ENCODE results near the gene PIK3R5. TPM values are rescaled to one million over a fixed set of nuclear protein-coding genes. Genes with fewer than 3 reads are reported as not detected.
"Not testable (repeated sequence)": the region's sequence is repeated elsewhere in the genome, so short reads cannot be mapped to it uniquely, and the experiment has no call there.

PIK3R5 gene
- polyA plus RNA-seq, 1 donor from 2014 or later: not detected

DNA sequence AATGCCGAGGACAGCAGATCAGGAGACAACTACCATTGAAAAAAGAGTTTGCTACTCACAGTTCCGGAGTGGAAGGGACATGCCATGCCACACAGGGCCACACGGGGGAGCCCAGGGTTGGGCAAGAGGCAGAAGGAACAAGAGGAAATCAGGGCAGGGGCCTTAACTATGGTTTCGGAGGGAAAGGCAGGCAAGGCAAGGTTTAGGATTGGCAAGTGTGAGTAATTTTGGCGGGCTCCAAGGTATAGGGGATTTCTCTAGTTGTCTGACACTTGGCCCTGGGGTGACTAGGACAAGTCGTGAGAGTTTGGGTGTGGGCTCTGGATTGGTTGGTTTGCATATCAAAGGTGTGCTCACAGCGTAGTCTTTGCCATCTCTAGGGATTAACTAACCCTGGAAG is 28.8 kb upstream of the PIK3R5 start:
- no peak overlapping the region for H3K27ac ChIP-seq (ENCODE audit: low read length)
- no peaks in the 10 kb centered on the region for H3K9me2 ChIP-seq (ENCODE audit: insufficient read depth, low read length)
- H3K36me3 ChIP-seq (ENCODE audit: insufficient read depth, low read length): no peaks in the 10 kb centered on the region
- H3K27me3 ChIP-seq (ENCODE audit: insufficient read depth, low read depth, low read length): no peaks in the 10 kb centered on the region
- H3K79me2 ChIP-seq (replicated peaks; ENCODE audit: insufficient read depth, low read length): no peaks in the 10 kb centered on the region
- H4K20me1 ChIP-seq (ENCODE audit: insufficient read depth): no peaks in the 10 kb centered on the region
- H3K9me3 ChIP-seq (ENCODE audit: low read length): no peaks in the 10 kb centered on the region
- H3K4me3 ChIP-seq (ENCODE audit: low read length): no peak overlapping the region
- H3K9ac ChIP-seq (ENCODE audit: low read length): no peak overlapping the region
- no peaks in the 10 kb centered on the region for H3F3A ChIP-seq (ENCODE audit: insufficient read depth, low read length, poor library complexity, severe bottlenecking)
- TF ChIP-seq RAD21 (conservative IDR thresholded peaks at IDR 0.05) (peak; percentile 70), SMC3 (conservative IDR thresholded peaks at IDR 0.05; ENCODE audit: poor library complexity) (peak; percentile 73), MXI1 (conservative IDR thresholded peaks at IDR 0.05; ENCODE audit: poor library complexity, severe bottlenecking) (no peak)
- TF ChIP-seq, protein P1, sequence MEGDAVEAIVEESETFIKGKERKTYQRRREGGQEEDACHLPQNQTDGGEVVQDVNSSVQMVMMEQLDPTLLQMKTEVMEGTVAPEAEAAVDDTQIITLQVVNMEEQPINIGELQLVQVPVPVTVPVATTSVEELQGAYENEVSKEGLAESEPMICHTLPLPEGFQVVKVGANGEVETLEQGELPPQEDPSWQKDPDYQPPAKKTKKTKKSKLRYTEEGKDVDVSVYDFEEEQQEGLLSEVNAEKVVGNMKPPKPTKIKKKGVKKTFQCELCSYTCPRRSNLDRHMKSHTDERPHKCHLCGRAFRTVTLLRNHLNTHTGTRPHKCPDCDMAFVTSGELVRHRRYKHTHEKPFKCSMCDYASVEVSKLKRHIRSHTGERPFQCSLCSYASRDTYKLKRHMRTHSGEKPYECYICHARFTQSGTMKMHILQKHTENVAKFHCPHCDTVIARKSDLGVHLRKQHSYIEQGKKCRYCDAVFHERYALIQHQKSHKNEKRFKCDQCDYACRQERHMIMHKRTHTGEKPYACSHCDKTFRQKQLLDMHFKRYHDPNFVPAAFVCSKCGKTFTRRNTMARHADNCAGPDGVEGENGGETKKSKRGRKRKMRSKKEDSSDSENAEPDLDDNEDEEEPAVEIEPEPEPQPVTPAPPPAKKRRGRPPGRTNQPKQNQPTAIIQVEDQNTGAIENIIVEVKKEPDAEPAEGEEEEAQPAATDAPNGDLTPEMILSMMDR (IDR thresholded peaks at IDR 0.05; ENCODE audit: poor library complexity, severe bottlenecking): peak; percentile 62
- no peak overlapping the region for H3K4me2 ChIP-seq (ENCODE audit: low read length)
- H2AFZ ChIP-seq (ENCODE audit: low read depth, low read length): no peak overlapping the region

DNA sequence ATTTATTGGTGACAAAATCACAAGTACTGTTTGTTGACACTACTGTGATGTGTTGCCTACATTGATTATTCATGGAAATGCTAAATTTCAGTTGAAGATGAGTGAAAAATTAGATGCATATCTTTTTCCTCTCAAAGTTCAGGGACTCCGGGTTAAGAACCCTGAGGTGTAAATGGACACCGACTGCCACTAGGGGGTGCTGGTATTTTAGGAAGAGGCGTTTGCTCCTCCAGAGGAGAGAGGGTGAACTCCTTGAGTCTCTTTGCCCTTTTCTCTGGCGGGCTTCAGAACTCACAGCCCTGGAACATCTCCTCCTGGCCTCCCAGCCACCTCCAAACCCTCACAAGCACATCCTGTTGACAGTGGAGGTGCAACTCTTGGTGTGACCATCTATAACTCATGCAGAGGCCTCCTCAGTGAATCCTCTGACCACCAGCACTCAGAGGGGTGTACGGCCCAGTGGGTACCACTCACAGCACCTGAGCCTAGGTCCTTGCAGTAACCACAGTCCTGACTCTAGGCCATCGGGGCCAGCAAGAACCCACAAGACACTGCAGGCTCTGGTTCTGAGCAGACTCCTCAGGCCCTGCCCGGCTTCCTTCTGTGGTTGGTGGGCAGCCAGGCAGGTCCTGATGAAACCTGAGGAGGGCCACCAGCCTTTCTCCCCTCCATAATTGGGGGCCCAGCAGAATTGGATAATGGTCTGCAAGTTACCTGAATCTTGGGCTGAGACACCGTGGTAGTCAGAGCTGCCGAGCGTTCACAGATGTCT is 26.2 kb upstream of the PIK3R5 start:
- Histone ChIP-seq H3K4me2 (ENCODE audit: low read length) (no peak overlapping the region), H3K36me3 (ENCODE audit: insufficient read depth, low read length) (no peaks in the 10 kb centered on the region), H3K27ac (ENCODE audit: low read length) (no peak overlapping the region), H3K9me3 (ENCODE audit: low read length) (no peaks in the 10 kb centered on the region), H3K27me3 (ENCODE audit: insufficient read depth, low read depth, low read length) (no peaks in the 10 kb centered on the region), H3K9ac (ENCODE audit: low read length) (no peak overlapping the region), H3K4me3 (ENCODE audit: low read length) (no peak overlapping the region), H4K20me1 (ENCODE audit: insufficient read depth) (no peaks in the 10 kb centered on the region), H3F3A (ENCODE audit: insufficient read depth, low read length, poor library complexity, severe bottlenecking) (no peaks in the 10 kb centered on the region), H3K79me2 (replicated peaks; ENCODE audit: insufficient read depth, low read length) (no peaks in the 10 kb centered on the region), H2AFZ (ENCODE audit: low read depth, low read length) (no peak overlapping the region), H3K9me2 (ENCODE audit: insufficient read depth, low read length) (no peaks in the 10 kb centered on the region)
- TF ChIP-seq, protein P2, sequence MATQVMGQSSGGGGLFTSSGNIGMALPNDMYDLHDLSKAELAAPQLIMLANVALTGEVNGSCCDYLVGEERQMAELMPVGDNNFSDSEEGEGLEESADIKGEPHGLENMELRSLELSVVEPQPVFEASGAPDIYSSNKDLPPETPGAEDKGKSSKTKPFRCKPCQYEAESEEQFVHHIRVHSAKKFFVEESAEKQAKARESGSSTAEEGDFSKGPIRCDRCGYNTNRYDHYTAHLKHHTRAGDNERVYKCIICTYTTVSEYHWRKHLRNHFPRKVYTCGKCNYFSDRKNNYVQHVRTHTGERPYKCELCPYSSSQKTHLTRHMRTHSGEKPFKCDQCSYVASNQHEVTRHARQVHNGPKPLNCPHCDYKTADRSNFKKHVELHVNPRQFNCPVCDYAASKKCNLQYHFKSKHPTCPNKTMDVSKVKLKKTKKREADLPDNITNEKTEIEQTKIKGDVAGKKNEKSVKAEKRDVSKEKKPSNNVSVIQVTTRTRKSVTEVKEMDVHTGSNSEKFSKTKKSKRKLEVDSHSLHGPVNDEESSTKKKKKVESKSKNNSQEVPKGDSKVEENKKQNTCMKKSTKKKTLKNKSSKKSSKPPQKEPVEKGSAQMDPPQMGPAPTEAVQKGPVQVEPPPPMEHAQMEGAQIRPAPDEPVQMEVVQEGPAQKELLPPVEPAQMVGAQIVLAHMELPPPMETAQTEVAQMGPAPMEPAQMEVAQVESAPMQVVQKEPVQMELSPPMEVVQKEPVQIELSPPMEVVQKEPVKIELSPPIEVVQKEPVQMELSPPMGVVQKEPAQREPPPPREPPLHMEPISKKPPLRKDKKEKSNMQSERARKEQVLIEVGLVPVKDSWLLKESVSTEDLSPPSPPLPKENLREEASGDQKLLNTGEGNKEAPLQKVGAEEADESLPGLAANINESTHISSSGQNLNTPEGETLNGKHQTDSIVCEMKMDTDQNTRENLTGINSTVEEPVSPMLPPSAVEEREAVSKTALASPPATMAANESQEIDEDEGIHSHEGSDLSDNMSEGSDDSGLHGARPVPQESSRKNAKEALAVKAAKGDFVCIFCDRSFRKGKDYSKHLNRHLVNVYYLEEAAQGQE (IDR thresholded peaks at IDR 0.05; ENCODE audit: borderline replicate concordance): no peak
- TF ChIP-seq RAD21 (conservative IDR thresholded peaks at IDR 0.05): peak; percentile 75
- TF ChIP-seq, protein P1 (IDR thresholded peaks at IDR 0.05; ENCODE audit: poor library complexity, severe bottlenecking): peak; percentile 69
- peak; percentile 74 for TF ChIP-seq SMC3 (conservative IDR thresholded peaks at IDR 0.05; ENCODE audit: poor library complexity)

DNA sequence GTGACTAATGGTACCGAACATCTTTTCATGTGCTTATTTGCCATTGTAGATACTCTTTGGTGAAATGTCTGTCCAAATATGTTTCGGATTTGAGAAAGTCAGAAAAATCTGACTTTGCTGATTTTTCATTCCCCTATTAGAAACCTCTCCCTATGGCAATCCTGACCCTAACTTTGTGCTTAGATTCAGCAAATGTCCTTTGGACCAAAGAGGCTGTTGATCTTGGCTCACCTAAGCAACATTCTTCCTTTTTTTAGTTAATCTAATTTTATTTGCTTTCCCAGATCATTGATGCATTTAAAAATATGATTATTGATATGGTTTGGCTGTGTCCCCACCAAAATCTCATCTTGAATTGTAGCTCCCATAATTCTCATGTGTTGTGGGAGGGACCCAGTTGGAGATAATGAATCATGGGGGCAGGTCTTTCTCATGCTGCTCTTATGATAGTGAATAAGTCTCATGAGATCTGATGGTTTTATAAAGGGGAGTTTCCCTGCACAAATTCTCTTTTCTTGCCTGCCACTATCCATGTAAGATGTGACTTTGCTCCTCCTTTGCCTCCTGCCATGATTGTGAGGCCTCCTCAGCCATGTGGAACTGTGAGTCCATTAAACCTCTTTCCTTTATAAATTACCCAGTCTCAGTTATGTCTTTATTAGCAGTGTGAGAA is 22.9 kb upstream of the PIK3R5 start:
- not testable (repeated sequence) for H4K20me1 ChIP-seq (ENCODE audit: insufficient read depth); H3K9ac ChIP-seq (ENCODE audit: low read length); H3K27me3 ChIP-seq (ENCODE audit: insufficient read depth, low read depth, low read length); H3F3A ChIP-seq (ENCODE audit: insufficient read depth, low read length, poor library complexity, severe bottlenecking); H3K27ac ChIP-seq (ENCODE audit: low read length); H3K9me3 ChIP-seq (ENCODE audit: low read length); H3K79me2 ChIP-seq (replicated peaks; ENCODE audit: insufficient read depth, low read length); H2AFZ ChIP-seq (ENCODE audit: low read depth, low read length); H3K9me2 ChIP-seq (ENCODE audit: insufficient read depth, low read length); H3K4me3 ChIP-seq (ENCODE audit: low read length); H3K36me3 ChIP-seq (ENCODE audit: insufficient read depth, low read length); H3K4me2 ChIP-seq (ENCODE audit: low read length)

Data from neural cell (in vitro differentiated cells).